Measurements from ENCODE around the gene SMPD3.

- TF ChIP-seq, protein P1, sequence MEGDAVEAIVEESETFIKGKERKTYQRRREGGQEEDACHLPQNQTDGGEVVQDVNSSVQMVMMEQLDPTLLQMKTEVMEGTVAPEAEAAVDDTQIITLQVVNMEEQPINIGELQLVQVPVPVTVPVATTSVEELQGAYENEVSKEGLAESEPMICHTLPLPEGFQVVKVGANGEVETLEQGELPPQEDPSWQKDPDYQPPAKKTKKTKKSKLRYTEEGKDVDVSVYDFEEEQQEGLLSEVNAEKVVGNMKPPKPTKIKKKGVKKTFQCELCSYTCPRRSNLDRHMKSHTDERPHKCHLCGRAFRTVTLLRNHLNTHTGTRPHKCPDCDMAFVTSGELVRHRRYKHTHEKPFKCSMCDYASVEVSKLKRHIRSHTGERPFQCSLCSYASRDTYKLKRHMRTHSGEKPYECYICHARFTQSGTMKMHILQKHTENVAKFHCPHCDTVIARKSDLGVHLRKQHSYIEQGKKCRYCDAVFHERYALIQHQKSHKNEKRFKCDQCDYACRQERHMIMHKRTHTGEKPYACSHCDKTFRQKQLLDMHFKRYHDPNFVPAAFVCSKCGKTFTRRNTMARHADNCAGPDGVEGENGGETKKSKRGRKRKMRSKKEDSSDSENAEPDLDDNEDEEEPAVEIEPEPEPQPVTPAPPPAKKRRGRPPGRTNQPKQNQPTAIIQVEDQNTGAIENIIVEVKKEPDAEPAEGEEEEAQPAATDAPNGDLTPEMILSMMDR (conservative IDR thresholded peaks at IDR 0.05 in 1 of 2, IDR thresholded peaks at IDR 0.05 in 1 of 2; ENCODE audit: extremely low read depth in 1 of 2, insufficient read depth in 1 of 2, low read depth in 1 of 2, low read length in 2 of 2): peak; percentile 34 to 45
- TF ChIP-seq EZH2 (IDR thresholded peaks at IDR 0.05; ENCODE audit: borderline replicate concordance, low read length): no peak
These were observed 81.3 kb downstream of the SMPD3 start for GRCh38 chr16:68367030-68367429.
